Neural cell (in vitro differentiated cells): ENCODE measurements around the gene CILP.

Experiments
- CTCF ChIP-seq: fragments of 450-650 bp; IDR thresholded peaks from 2 replicates; pipeline ENCODE4 v1.5.1; 2014; ENCODE audit warnings: antibody characterized with exemption, mild to moderate bottlenecking, moderate library complexity; ENCODE audit not compliant: poor library complexity, severe bottlenecking
- EP300 ChIP-seq: fragments of 450-650 bp; conservative IDR thresholded peaks from 2 replicates; pipeline ENCODE4 v1.6.1; 2014; ENCODE audit warnings: antibody characterized with exemption, mild to moderate bottlenecking, moderate library complexity; ENCODE audit not compliant: poor library complexity, severe bottlenecking
- EZH2 ChIP-seq: fragments of 200-600, 300-800 bp; shearing (Covaris generic), sonication (generic); IDR thresholded peaks from 2 replicates; pipeline ENCODE4 v1.6.1; 2014; ENCODE audit warnings: antibody characterized with exemption, low read length, borderline replicate concordance, mild to moderate bottlenecking; ENCODE audit not compliant: insufficient read depth, poor library complexity, severe bottlenecking
- MXI1 ChIP-seq: fragments of 450-650 bp; conservative IDR thresholded peaks from 2 replicates; pipeline ENCODE4 v1.6.1; 2014; ENCODE audit warnings: antibody characterized with exemption, mild to moderate bottlenecking; ENCODE audit not compliant: poor library complexity, severe bottlenecking
- POLR2AphosphoS5 ChIP-seq: IDR thresholded peaks from 2 replicates; pipeline ENCODE4 v1.6.1; 2012
- RAD21 ChIP-seq: fragments of 450-650 bp; conservative IDR thresholded peaks from 2 replicates; pipeline ENCODE4 v1.6.1; 2014; ENCODE audit warnings: antibody characterized with exemption, mild to moderate bottlenecking, moderate library complexity
- REST ChIP-seq: IDR thresholded peaks from 2 replicates; pipeline ENCODE4 v1.6.1; 2012; ENCODE audit warnings: borderline replicate concordance
- SMC3 ChIP-seq: fragments of 450-650 bp; conservative IDR thresholded peaks from 2 replicates; pipeline ENCODE4 v1.6.1; 2014; ENCODE audit warnings: antibody characterized with exemption, mild to moderate bottlenecking, moderate library complexity; ENCODE audit not compliant: poor library complexity
- TAF1 ChIP-seq: IDR thresholded peaks from 2 replicates; pipeline ENCODE4 v1.6.1; 2012; ENCODE audit warnings: low read depth

GRCh38 chr15:65189102-65189740, 22.1 kb downstream of the CILP start:
- peak; percentile 87 for TF ChIP-seq CTCF
- TF ChIP-seq EZH2 = no peak
- TF ChIP-seq RAD21 = peak; percentile 89
- no peak for TF ChIP-seq MXI1
- TF ChIP-seq TAF1 = no peak
- no peak for TF ChIP-seq REST
- no peak for TF ChIP-seq EP300
- no peak for TF ChIP-seq POLR2AphosphoS5
- peak; percentile 86 for TF ChIP-seq SMC3
